Endothelial cell of umbilical vein (primary cell): ENCODE data around the gene TEX19. TPM values are rescaled to one million over a fixed set of nuclear protein-coding genes. Genes with fewer than 3 reads are reported as not detected.
"Not testable (repeated sequence)": the region's sequence is repeated elsewhere in the genome, so short reads cannot be mapped to it uniquely, and the experiment has no call there.

Source experiments
- BruUV-seq: library from RNA; stranded (reverse); fragments of 400-500 nt; replicated peaks from 2 replicates; lab custom pipeline; 2021; lab: Mats Ljungman, UMichigan
- CTCF ChIA-PET: fragments of 300-600, 350-600 bp; sonication (Branson Sonifier 250); formaldehyde crosslinking; loops from one replicate; lab custom pipeline; 2021; ENCODE audit warnings: antibody characterized with exemption, inconsistent platforms; lab: Charles Lee
- POLR2A ChIA-PET: fragments of 300-600, 350-600 bp; sonication (Branson Sonifier 250); formaldehyde crosslinking; loops from one replicate; lab custom pipeline; 2021; ENCODE audit warnings: antibody characterized with exemption, inconsistent platforms; lab: Charles Lee
- DNase-seq: peaks from one replicate; pipeline ENCODE4 v3.0.0-alpha.2; 2011; ENCODE audit warnings: low read depth, low spot score
- FAIRE-seq: peaks from 2 replicates; lab custom pipeline; 2011; peaks lifted over from hg19 to GRCh38; lab: Jason Lieb, UNC
- H2AFZ ChIP-seq: 2 replicates; pipeline ENCODE4 v1.6.0; 2012; ENCODE audit warnings: low read depth, low read length, control low read depth, inconsistent platforms
- H3K27ac ChIP-seq: 2 replicates; pipeline ENCODE4 v1.5.1; 2011; ENCODE audit warnings: low read depth, mild to moderate bottlenecking, control low read depth, low read length, moderate library complexity; ENCODE audit not compliant: insufficient read depth
- H3K27me3 ChIP-seq, 2 experiments: 2 replicates each; pipeline versions ENCODE4 v1.6.0 to v1.6.1; 2011; ENCODE audit warnings: low read length in 2 of 2, mixed read lengths in 1 of 2; ENCODE audit not compliant: control insufficient read depth in 2 of 2, insufficient read depth in 2 of 2
- H3K36me3 ChIP-seq, 2 experiments: 2 replicates in 1 of 2; 3 replicates in 1 of 2; pipeline ENCODE4 v1.5.1; 2011; ENCODE audit warnings: low read length in 2 of 2, mild to moderate bottlenecking in 1 of 2, moderate library complexity in 1 of 2; ENCODE audit not compliant: control insufficient read depth in 2 of 2, insufficient read depth in 2 of 2; ENCODE audit errors: extremely low read depth in 1 of 2
- H3K4me1 ChIP-seq: 3 replicates; pipeline ENCODE4 v1.5.1; 2011; ENCODE audit warnings: mild to moderate bottlenecking, low read length; ENCODE audit not compliant: control insufficient read depth, insufficient read depth; ENCODE audit errors: extremely low read depth
- H3K4me2 ChIP-seq: 2 replicates; pipeline ENCODE4 v1.6.1; 2011; ENCODE audit warnings: low read length, control low read depth, mixed read lengths; ENCODE audit not compliant: insufficient read depth
- H3K4me3 ChIP-seq, 3 experiments: fragments of 200-600 bp in 1 of 3; sonication (generic), shearing (Covaris generic) in 1 of 3; replicated peaks in 1 of 3; 2 replicates each; pipeline ENCODE4 v1.5.1; 2011 to 2016; ENCODE audit warnings: control low read depth in 3 of 3, low read length in 3 of 3, mild to moderate bottlenecking in 2 of 3, inconsistent platforms in 1 of 3, low read depth in 1 of 3, moderate library complexity in 1 of 3; ENCODE audit not compliant: insufficient read depth in 1 of 3
- H3K79me2 ChIP-seq: 2 replicates; pipeline ENCODE4 v1.6.0; 2012; ENCODE audit warnings: low read length, inconsistent platforms; ENCODE audit not compliant: control insufficient read depth, insufficient read depth
- H3K9ac ChIP-seq: replicated peaks from 2 replicates; pipeline ENCODE3; 2011; ENCODE audit warnings: low read length, control low read depth; ENCODE audit not compliant: insufficient read depth; ENCODE audit errors: extremely low read depth
- H3K9me1 ChIP-seq: replicated peaks from 3 replicates; pipeline ENCODE4 v1.6.0; 2011; ENCODE audit warnings: mild to moderate bottlenecking, low read length; ENCODE audit not compliant: control insufficient read depth, insufficient read depth; ENCODE audit errors: extremely low read depth
- H3K9me3 ChIP-seq: replicated peaks from 2 replicates; pipeline ENCODE4 v1.5.1; 2012; ENCODE audit warnings: low read length, inconsistent platforms; ENCODE audit not compliant: control insufficient read depth, insufficient read depth
- H4K20me1 ChIP-seq: replicated peaks from 2 replicates; pipeline ENCODE3; 2011; ENCODE audit warnings: mild to moderate bottlenecking, low read length; ENCODE audit not compliant: control insufficient read depth, insufficient read depth; ENCODE audit errors: extremely low read depth
- EZH2 ChIP-seq: IDR thresholded peaks from 2 replicates; pipeline ENCODE4 v1.6.1; 2012; ENCODE audit warnings: borderline replicate concordance, low read depth, mild to moderate bottlenecking, moderate library complexity, low read length, inconsistent platforms; ENCODE audit not compliant: severe bottlenecking
- FOS ChIP-seq: IDR thresholded peaks from 2 replicates; pipeline ENCODE4 v1.6.1; 2011; ENCODE audit warnings: mild to moderate bottlenecking, low read length, moderate library complexity, borderline replicate concordance; ENCODE audit not compliant: insufficient read depth
- JUN ChIP-seq: IDR thresholded peaks from 2 replicates; pipeline ENCODE4 v1.6.1; 2011; ENCODE audit warnings: borderline replicate concordance, low read depth; ENCODE audit not compliant: insufficient read length, insufficient read depth
- MAX ChIP-seq: IDR thresholded peaks from 2 replicates; pipeline ENCODE4 v1.6.1; 2011; ENCODE audit not compliant: insufficient read depth, insufficient read length
- dilution Hi-C: fragments of 300-500 bp; cut with MboI; formaldehyde crosslinking; loops from one replicate; pipeline ENCODE4 v1.15.0; 2019; ENCODE audit warnings: low sequenced_read_pairs; ENCODE audit not compliant: extremely low pct_ligation_motif_present
- intact Hi-C: fragments of 100-400 bp; cut with micrococcal nuclease; formaldehyde crosslinking; loops from one replicate; pipeline ENCODE4 v1.10.0; 2022
- polyA plus RNA-seq, 4 experiments: library from polyadenylated mRNA; depleted of rRNA in 3 of 4; stranded (reverse) in 3 of 4; unstranded in 1 of 4; fragments of >200 nt; gene quantifications; 2 replicates each; pipeline versions ENCODE4 v1.2.1 to v1.2.3, GENCODE V29; 2011 to 2012; ENCODE audit warnings: missing spikeins in 1 of 4
- total RNA-seq: library from RNA; stranded (reverse); gene quantifications from 2 replicates; pipeline ENCODE4 v1.2.3, GENCODE V29; 2021

TEX19 gene
- total and polyA plus RNA-seq, 2 donors (not counting 3 experiments of a cell fraction or from before 2014, with no cell fraction given) = 0.06 TPM; not detected in 1

DNA sequence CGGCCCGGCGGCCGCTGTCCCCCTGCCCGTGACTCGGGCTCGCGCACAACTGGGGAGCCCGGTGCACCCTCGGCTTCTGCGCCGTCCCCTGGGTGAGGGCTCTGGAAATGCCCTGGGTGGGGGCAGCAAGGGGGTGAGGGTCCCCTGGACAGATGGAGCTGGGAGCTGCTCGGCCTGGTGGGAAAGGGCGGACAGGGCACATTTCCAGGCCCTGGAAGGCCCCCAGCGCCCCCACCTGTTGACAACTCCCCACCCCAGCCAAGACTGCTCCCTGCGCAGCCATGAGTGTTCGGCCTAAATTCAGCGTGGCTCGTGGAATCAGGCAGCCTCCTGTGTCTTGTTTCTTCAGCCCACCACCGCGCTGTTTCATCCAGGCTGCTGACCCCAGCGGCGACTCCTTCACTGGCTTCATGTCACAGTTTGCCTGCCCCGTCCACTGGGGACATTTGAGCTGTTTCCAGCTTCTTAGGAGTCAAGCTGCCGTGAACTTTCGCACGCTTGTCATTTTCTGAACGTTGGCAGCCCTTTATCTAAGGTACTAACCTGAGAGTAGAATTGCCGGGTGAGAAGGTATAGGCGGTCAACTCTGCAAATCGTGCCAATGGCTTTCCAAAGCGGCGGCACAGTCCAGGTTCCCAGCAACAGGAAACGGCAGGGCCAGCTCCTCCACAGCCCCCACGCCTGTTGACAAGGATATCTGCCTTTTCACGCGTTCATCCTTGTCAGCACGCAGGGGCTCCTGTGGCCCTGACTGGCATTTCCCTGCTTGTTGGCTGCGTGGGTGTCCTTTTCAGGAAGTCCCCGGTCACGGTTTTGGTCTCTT is 13.4 kb downstream of the TEX19 start:
- no peaks in the 10 kb centered on the region for H3K36me3 ChIP-seq
- no peak overlapping the region for H3K27ac ChIP-seq
- CTCF ChIA-PET = interaction anchor here (0.5 to 0.9 kb wide), 2 partner anchors 10 to 29 kb away, joined by 3 to 4 read pairs; no protein-coding TSS in a partner anchor
- dilution Hi-C loops = no loop called here
- intact Hi-C loops = no loop called here
- no peak for TF ChIP-seq FOS
- TF ChIP-seq EZH2 = peak; percentile 32
- no peak for TF ChIP-seq MAX
- TF ChIP-seq JUN = no peak
- H3K4me2 ChIP-seq = no peak overlapping the region
- POLR2A ChIA-PET = no interaction called here
- no TSS peak for BruUV-seq
- peaks cover 29 to 35% of the 10 kb centered on the region in 2 experiments for H3K27me3 ChIP-seq
- no peak overlapping the region for H2AFZ ChIP-seq
- H4K20me1 ChIP-seq = no peaks in the 10 kb centered on the region
- no peaks in the 10 kb centered on the region for H3K79me2 ChIP-seq
- no peak for FAIRE-seq
- no peak overlapping the region for H3K9ac ChIP-seq
- no peak overlapping the region for H3K4me3 ChIP-seq
- H3K9me3 ChIP-seq = no peaks in the 10 kb centered on the region
- no peak for DNase-seq
- no peaks in the 10 kb centered on the region for H3K4me1 ChIP-seq
- H3K9me1 ChIP-seq = no peaks in the 10 kb centered on the region

DNA sequence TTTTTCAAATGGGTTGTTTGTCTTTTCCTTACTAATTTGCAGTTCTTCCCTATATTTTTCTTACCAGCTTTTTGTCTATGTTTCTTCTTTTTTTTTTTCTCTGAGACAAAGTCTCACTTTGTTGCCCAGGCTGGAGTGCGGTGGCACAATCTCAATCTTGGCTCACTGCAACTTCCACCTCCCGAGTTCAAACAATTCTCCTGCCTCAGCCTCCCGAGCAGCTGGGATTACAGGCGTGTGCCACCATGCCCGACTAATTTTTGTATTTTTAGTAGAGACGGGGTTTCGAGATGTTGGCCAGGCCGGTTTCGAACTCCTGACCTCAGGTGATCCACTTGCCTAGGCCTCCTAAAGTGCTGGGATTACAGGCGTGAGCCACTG is 14.0 kb downstream of the TEX19 start:
- H3K27ac ChIP-seq, H3K9me1 ChIP-seq, FAIRE-seq, DNase-seq, POLR2A ChIA-PET, H3K9me3 ChIP-seq, H2AFZ ChIP-seq, H3K4me2 ChIP-seq, BruUV-seq, H3K36me3 ChIP-seq, H3K9ac ChIP-seq, H3K79me2 ChIP-seq, dilution Hi-C loops, H4K20me1 ChIP-seq, H3K4me3 ChIP-seq, H3K4me1 ChIP-seq, intact Hi-C loops: not testable (repeated sequence)
- CTCF ChIA-PET = interaction anchor here (0.9 kb wide), 1 partner anchor 11 kb away, joined by 4 read pairs; no protein-coding TSS in a partner anchor
- H3K27me3 ChIP-seq = peaks cover 31 to 33% of the 10 kb centered on the region in 2 experiments
